Hindlimb muscle (tissue), 1 donor: ENCODE results near the gene RSPRY1. TPM values are rescaled to one million over a fixed set of nuclear protein-coding genes. Genes with fewer than 3 reads are reported as not detected.

Experiments
- DNase-seq: peaks from one replicate; pipeline ENCODE4 v3.0.0-alpha.2; 2013
- polyA plus RNA-seq: library from polyadenylated mRNA; unstranded; fragments of 120-200 nt; gene quantifications from one replicate; pipeline ENCODE4 v1.2.1, GENCODE V29; 2013; ENCODE audit not compliant: insufficient read length

RSPRY1 gene
- polyA plus RNA-seq, 1 donor = 22.8 TPM

GRCh38 chr16:57224651-57225335 lies 38.7 kb downstream of the RSPRY1 start:
- DNase-seq = no peak

GRCh38 chr16:57225978-57226377 lies 39.8 kb downstream of the RSPRY1 start:
- DNase-seq = no peak

- no peak for DNase-seq
Measured at GRCh38 chr16:57226701-57227621, 40.8 kb downstream of the RSPRY1 start.

GRCh38 chr16:57229079-57229478 lies 43.0 kb downstream of the RSPRY1 start:
- DNase-seq = no peak

GRCh38 chr16:57231821-57232350 lies 45.8 kb downstream of the RSPRY1 start:
- no peak for DNase-seq

- no peak for DNase-seq
Measured at GRCh38 chr16:57233944-57234706, 48.0 kb downstream of the RSPRY1 start.

- DNase-seq = no peak
Measured at GRCh38 chr16:57234707-57235092, 48.6 kb downstream of the RSPRY1 start.

GRCh38 chr16:57235128-57236021 lies 49.2 kb downstream of the RSPRY1 start:
- DNase-seq = no peak

GRCh38 chr16:57236022-57236350 lies 49.9 kb downstream of the RSPRY1 start:
- no peak for DNase-seq

GRCh38 chr16:57238682-57239081 lies 52.6 kb downstream of the RSPRY1 start:
- no peak for DNase-seq

GRCh38 chr16:57239107-57239506 lies 53.0 kb downstream of the RSPRY1 start:
- DNase-seq = no peak

GRCh38 chr16:57240851-57241250 lies 54.7 kb downstream of the RSPRY1 start:
- DNase-seq = no peak

GRCh38 chr16:57242650-57243049 lies 56.5 kb downstream of the RSPRY1 start:
- DNase-seq = no peak

GRCh38 chr16:57244463-57244766 lies 58.3 kb downstream of the RSPRY1 start:
- peak; percentile 9 for DNase-seq

GRCh38 chr16:57244767-57245471 lies 58.8 kb downstream of the RSPRY1 start, which contains the start of gene ARL2BP:
TSS of gene ARL2BP (plus strand) at chr16:57245259. CDS start at chr16:57245368, 109 bp downstream.
- peak; percentile 97 for DNase-seq

- no peak for DNase-seq
Measured at GRCh38 chr16:57245472-57246113, 59.5 kb downstream of the RSPRY1 start.

- DNase-seq = no peak
Measured at GRCh38 chr16:57251352-57251751, 65.2 kb downstream of the RSPRY1 start.

GRCh38 chr16:57252148-57252721 lies 66.1 kb downstream of the RSPRY1 start:
- no peak for DNase-seq

- DNase-seq = no peak
Measured at GRCh38 chr16:57253466-57253865, 67.3 kb downstream of the RSPRY1 start.

- no peak for DNase-seq
Measured at GRCh38 chr16:57255686-57256415, 69.7 kb downstream of the RSPRY1 start.
